MM.1S (cell line): ENCODE measurements around the gene NDST1.

Experiments
- CTCF ChIP-seq: fragments of 300-600 bp; sonication (generic); IDR thresholded peaks from 2 replicates; pipeline ENCODE4 v1.5.1; 2016; ENCODE audit warnings: antibody characterized with exemption, low read length, mixed read lengths
- EZH2 ChIP-seq: fragments of 300-600 bp; sonication (generic); optimal IDR thresholded peaks from 2 replicates; pipeline ENCODE3; 2017; ENCODE audit warnings: low read depth, mild to moderate bottlenecking, antibody characterized with exemption, low read length, mixed read lengths

- no peak for TF ChIP-seq CTCF
- no peak for TF ChIP-seq EZH2
These were observed 69.6 kb downstream of the NDST1 start for GRCh38 chr5:150577378-150578139.
